AG04449 (cell line): ENCODE results near the gene CYP8B1.

ENCODE experiments used
- CTCF ChIA-PET: fragments of 350-600 bp; formaldehyde crosslinking; extraction: SDS; loops from one replicate; lab custom pipeline; 2021; ENCODE audit warnings: antibody characterized with exemption; lab: Yijun Ruan, JAX
- POLR2A ChIA-PET: fragments of 400-600, 350-600 bp; formaldehyde crosslinking; extraction: SDS; loops from one replicate; lab custom pipeline; 2020; ENCODE audit warnings: antibody characterized with exemption, inconsistent platforms; lab: Yijun Ruan, JAX
- DNase-seq: peaks from one replicate; pipeline ENCODE4 v3.0.0-alpha.2; 2010; ENCODE audit warnings: low read depth, low spot score
- H3K4me3 ChIP-seq: 2 replicates; pipeline ENCODE4 v1.5.1; 2011; ENCODE audit warnings: low read depth, mild to moderate bottlenecking, control low read depth, low read length
- TF ChIP-seq, protein P1 (sequence below): IDR thresholded peaks from one replicate; pipeline ENCODE4 v1.5.1; 2011; ENCODE audit warnings: mild to moderate bottlenecking, moderate library complexity, low read length, control low read depth, inconsistent platforms; ENCODE audit not compliant: insufficient read depth; ENCODE audit errors: missing control alignments

Gene CYP8B1

DNA sequence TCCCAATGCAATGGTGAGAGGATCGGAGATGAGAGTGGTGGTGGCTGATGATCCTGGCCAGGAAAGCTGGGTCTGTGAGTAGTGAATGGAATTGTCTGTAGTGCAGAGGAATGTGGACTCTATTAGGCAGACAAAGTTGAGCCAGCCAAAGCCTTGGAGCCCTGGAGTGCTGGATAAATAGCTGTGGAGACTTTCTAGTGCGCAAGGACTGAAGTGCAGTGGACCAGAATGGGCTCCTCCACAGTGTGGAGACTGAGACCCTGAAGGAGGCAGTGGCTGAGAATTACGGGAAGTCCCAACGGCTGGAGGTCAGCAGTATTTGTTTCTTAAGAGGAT, 31.1 kb upstream of the CYP8B1 start:
- ChIA-PET CTCF (no interaction called here), POLR2A (no interaction called here)
- DNase-seq = no peak
- TF ChIP-seq, protein P1, sequence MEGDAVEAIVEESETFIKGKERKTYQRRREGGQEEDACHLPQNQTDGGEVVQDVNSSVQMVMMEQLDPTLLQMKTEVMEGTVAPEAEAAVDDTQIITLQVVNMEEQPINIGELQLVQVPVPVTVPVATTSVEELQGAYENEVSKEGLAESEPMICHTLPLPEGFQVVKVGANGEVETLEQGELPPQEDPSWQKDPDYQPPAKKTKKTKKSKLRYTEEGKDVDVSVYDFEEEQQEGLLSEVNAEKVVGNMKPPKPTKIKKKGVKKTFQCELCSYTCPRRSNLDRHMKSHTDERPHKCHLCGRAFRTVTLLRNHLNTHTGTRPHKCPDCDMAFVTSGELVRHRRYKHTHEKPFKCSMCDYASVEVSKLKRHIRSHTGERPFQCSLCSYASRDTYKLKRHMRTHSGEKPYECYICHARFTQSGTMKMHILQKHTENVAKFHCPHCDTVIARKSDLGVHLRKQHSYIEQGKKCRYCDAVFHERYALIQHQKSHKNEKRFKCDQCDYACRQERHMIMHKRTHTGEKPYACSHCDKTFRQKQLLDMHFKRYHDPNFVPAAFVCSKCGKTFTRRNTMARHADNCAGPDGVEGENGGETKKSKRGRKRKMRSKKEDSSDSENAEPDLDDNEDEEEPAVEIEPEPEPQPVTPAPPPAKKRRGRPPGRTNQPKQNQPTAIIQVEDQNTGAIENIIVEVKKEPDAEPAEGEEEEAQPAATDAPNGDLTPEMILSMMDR = no peak
- H3K4me3 ChIP-seq = peak overlapping the region; percentile 57

DNA sequence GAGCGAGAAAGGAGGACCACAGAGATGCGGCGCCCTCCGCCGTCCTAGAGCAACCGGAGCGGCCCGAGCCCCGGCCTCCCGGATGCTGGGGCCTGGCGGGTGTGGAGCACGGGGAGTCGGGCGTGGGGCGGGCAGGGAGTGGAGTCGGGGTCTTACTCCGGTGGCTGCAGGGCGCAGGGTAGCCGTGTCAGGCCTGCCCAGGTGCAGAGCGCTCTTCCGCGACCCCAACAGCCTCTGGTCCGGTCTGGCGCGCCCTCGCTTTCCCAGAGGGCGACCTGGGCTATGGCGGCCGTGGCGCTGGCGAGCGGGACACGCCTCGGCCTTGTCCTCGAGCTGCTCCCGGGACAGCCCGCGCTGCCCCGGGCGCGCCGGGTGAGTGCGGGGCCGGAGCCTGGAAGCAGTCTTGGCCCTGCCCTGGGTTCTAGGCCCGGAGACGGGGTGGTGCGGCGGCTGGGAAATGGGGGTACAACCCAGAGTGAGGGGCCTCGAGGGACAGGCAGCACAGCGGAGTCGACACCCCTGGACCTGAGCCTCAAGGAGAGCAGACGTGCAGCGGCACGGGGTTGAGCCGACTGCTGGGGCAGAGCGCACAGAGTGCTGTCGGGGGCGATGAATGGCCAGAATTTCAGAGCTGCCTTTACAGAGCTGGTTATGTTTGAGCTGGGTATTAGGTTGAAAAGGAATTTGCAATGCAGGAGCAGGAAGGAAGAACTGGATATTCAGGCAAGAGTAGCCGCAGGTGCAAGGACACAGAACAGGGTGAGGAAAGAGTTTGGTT, 30.6 kb upstream of the CYP8B1 start, which contains the start of gene ZNF662:
TSS of gene ZNF662 (plus strand) at position 73 of the 778 bp plus-strand sequence. CDS start 1,973 bp downstream, outside the sequence.
- ChIA-PET POLR2A (no interaction called here), CTCF (no interaction called here)
- H3K4me3 ChIP-seq = peak within 1 kb of the TSS; percentile 57
- DNase-seq = no peak
- TF ChIP-seq, protein P1 = no peak

DNA sequence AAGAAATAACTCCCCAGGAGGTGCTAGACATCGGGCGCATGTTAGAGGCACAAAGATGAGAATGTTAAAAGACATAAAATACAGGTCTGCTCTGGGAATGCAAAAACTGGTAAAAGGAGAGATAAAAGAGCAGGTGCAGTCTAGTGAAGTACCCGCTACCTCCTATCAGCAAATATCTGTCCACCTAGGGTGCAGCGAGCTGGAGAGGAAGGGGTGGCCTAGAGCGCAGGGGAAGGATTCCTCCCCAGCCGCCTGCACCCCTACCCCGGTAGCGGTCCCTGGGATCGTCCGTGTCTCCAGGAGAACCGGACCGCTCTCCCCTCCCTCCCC, 30.0 kb upstream of the CYP8B1 start:
- ChIA-PET POLR2A (no interaction called here), CTCF (no interaction called here)
- DNase-seq = no peak
- TF ChIP-seq, protein P1 = no peak
- peak overlapping the region; percentile 57 for H3K4me3 ChIP-seq

DNA sequence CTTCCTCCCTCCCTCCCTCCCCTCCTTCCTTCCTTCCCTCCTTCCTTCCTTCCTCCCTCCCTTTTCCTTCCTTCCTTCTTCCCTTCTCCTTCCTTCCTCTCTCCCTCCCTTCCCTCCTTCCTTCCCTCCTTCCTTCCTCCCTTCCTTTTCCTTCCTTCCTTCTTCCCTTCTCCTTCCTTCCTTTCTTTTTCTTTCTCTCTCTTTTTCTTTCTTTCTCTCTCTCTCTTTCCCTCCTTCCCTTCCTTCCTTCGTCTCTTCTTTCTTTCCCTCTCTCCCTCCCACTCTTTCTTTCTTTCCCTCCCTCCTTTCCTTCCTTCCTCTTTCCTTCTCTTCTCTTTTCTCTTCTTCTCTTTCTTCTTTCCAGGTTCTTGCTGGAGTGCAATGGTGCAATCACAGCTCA, 28.4 kb upstream of the CYP8B1 start:
- CTCF ChIA-PET = no interaction called here
- DNase-seq = no peak
- H3K4me3 ChIP-seq = no peak overlapping the region
- POLR2A ChIA-PET = no interaction called here
- TF ChIP-seq, protein P1 = no peak

DNA sequence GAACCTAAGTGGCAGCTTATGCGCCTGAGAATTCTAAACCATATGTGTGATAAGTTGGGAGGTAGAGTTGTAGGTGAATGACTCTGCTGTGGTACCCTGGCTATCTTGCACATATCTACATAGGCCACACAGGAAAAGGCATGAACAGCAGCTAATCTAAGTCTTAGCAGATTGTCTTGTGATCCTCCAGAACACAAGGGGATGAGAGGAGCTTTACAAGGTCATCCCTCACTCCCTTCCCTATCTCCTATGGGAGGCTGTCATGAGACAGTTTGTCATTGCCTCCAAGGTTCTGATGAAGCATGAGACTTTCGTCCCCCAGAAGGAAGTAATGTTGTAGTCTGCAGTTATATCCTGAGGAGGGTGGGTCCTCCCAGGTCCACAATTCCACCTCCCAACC, 26.6 kb upstream of the CYP8B1 start:
- TF ChIP-seq, protein P1 = no peak
- no peak for DNase-seq
- POLR2A ChIA-PET = no interaction called here
- CTCF ChIA-PET = no interaction called here
- no peak overlapping the region for H3K4me3 ChIP-seq

DNA sequence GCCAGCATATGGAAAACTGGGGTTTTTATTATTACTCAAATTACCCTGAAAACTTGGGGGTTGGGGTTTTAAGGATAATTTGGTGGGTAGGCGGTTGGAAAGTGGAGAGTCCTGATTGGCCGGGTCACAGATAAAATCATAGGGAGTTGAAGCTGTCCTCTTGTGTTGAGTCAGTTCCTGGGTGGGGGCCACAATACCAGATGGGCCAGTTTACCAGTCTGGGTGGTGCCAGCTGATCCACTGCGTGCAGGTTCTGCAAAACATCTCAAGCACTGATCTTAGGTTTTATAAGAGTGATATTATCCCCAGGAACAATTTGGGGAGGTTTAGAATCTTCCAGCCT, 25.4 kb upstream of the CYP8B1 start:
- ChIA-PET CTCF (no interaction called here), POLR2A (no interaction called here)
- TF ChIP-seq, protein P1 = no peak
- no peak for DNase-seq
- H3K4me3 ChIP-seq = no peak overlapping the region
